ENCODE data around the gene SEMA6D.
A peak's percentile ranks its signal among the peaks of the same experiment; 100 is the strongest.

SEMA6D gene

GRCh38 chr15:47787875-47788274 lies 70.6 kb downstream of the SEMA6D start:
- DNase-seq (ENCODE audit: low read depth): no peak

- no peak for DNase-seq (ENCODE audit: low read depth)
Measured at GRCh38 chr15:47788685-47789084, 71.4 kb downstream of the SEMA6D start.

GRCh38 chr15:47791161-47791560 lies 73.9 kb downstream of the SEMA6D start:
- DNase-seq (ENCODE audit: low read depth): no peak

GRCh38 chr15:47792231-47792630 lies 74.9 kb downstream of the SEMA6D start:
- no peak for DNase-seq (ENCODE audit: low read depth)

DNA sequence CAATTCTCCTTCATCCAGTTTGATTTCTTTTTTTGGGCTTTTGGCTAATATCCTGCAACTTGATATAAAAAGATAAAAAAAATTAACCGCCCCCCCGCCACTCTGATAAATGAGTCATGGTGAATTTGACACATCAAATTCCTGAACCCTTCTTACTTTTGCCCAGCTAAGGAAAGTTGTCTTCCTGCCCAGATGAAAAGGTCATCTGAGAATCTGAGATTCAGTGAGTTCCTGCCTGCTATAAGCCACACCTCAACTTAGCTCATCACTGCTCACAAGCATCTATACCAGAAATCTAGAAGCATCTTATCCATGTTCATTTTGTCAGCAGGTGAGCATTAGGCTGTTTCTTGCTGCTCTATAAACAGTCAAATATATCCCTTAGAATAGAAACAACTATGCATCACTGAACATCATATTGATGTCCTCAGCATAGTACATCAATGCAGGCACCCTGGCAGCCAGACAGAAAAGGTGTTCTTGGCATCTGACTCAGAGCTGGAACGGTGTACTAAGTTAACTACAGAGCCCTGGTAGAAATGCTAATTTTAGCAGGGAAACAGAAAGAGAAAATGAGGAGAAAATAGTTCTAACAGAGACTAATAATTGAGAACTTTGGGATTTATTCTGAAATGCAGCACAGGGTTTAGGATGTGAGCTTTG lies 77.1 kb downstream of the SEMA6D start:
- no peak for DNase-seq (ENCODE audit: low read depth)

GRCh38 chr15:47795864-47796263 lies 78.6 kb downstream of the SEMA6D start:
- no peak for DNase-seq (ENCODE audit: low read depth)

DNA sequence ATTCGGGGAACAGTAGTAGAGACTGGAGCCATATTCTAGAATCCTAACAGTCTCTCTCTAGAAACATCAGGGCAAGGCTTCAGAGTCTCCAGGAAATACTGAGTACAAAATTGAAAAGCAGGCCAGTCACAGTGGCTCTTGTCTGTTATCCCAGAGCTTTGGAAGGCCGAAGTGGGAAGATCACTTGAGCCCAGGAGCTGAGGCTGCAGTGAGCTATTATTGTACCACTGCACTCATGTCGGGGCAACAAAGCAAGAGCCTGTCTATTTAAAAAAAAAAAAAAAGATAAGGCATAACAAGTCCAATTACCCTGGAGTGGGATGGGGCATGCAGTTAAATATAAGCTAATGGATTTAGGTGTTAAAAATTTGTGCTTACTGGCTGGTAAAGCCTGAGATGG lies 79.0 kb downstream of the SEMA6D start:
- DNase-seq (ENCODE audit: low read depth): no peak

- no peak for DNase-seq (ENCODE audit: low read depth)
Measured at GRCh38 chr15:47796830-47797229, 79.5 kb downstream of the SEMA6D start.

GRCh38 chr15:47801522-47801921 lies 84.2 kb downstream of the SEMA6D start:
- DNase-seq (ENCODE audit: low read depth): no peak

DNA sequence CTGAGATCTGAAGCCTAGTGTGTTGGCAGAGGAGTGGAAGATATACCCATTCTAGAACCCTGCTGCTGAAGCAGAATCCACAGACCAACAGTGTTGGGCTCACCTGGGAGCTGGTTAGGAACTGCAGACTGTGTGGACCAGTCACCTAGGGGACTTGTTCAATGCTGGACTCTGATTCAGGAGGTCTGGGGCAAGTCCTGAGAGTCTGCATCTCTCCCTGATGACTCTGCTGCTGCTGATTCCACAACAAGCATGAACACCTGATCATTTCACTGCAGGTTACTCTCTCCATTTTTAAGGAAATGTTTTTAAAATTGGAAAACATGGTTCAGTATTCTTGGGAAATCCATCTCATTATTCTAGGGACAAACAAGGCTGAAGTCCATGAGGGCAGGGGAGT lies 84.9 kb downstream of the SEMA6D start:
- DNase-seq (ENCODE audit: low read depth): no peak

DNA sequence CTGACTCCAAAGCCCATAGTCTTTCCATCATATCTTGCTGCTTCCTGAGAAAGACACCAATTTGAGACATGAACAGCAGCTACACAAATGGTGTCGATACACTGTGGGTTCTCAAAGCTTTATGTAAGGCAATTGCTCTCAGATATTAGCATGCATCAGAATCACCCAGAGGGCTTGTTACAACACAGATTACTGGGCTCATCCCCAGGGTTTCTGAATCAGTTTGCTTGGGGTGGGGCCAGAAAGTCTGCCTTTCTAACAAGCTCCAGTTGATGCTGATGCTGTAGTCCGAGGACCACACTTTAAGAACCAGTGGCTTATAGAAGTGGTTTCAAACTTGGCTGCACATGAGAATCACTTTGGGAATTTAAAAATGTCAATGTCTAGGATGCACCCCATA lies 86.5 kb downstream of the SEMA6D start:
- peak; percentile 2 for DNase-seq (ENCODE audit: low read depth)

GRCh38 chr15:47804733-47805132 lies 87.4 kb downstream of the SEMA6D start:
- no peak for DNase-seq (ENCODE audit: low read depth)

DNA sequence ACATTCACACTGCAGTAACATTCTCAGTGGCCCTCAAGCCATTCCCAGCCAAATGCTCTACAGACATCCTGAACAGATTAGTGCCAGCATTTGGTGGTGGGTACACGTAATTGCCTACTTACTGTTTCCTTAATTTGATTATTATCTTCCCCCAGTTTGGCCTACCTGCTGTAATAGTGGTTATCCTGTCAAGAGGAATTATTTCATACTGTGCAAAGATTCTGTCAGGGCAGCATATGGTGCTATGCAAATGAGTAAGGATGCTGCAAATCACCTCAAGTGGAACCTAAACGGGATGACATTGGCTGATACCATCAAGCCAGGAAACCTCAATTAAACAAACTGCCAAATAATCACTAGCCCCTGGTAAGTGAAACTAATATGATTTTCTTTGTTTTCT lies 88.7 kb downstream of the SEMA6D start:
- DNase-seq (ENCODE audit: low read depth): no peak

DNA sequence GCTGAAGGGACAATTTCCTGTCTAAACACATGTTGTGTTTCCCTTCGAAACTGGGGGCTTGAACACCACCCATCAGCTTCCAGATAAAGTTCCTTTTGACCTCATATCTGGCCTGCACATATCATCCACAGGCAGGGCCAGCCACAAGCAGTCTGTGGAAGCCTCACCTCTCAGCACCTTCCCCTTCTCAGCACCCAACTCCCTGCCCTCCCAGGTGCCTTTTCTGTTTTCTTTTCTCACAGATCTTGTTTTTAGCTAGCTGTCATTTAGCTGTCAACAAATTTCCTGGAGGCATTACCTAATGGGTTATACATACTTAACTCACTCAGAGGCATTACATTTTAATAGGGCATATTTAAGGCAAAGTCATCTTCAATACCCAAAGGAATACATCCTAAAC lies 93.9 kb downstream of the SEMA6D start:
- DNase-seq (ENCODE audit: low read depth): no peak

- peak; percentile 49 for DNase-seq (ENCODE audit: low read depth)
Measured at GRCh38 chr15:47812470-47812999, 95.2 kb downstream of the SEMA6D start.

DNA sequence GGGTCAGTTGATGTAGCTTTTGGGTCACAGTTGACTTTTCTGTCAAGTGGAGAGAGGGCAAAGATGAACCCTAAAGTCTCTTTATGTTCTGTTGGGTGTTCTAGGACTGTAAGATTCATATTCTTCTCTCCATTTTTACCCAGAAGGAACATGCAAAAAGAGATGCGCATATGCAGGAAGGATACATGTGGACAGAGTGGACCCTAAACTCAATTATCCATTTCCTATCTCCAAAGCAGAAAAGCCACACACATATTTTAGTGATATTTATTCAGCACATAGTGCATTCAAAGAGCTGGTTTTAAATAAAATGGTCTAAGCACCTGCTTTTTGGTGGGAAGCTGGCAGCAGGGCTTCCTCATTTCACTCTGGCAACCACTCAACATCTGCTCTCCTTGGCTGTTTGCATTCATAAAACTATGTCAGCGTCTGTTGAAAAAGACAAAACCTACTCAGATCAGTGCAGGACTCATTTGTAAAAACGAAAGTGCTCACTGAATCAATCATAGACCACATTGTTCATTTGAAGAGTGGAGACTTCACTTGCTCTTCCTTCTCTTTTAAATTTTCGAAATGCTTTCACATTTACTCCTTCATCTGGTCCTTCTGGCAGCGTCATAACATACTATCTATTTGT lies 96.6 kb downstream of the SEMA6D start:
- DNase-seq (ENCODE audit: low read depth): no peak

DNA sequence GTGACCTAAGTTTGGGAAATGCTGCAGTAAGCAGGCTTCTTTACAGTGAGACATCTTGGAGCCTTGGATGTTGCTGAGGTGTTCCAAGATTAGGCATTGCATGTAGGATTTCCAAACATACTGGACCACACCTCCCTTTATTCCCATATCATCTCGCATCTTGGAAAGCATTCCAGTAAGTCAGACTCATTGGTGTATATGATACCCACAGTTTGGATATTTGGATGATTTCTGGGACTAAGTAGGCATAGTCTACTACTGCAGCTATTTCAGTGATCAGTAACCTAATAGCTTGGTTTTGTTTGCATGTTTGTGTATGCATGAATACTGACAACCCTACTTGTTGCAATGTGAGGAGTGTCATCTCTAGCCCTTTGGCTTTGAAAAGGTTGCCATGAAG lies 97.3 kb downstream of the SEMA6D start:
- no peak for DNase-seq (ENCODE audit: low read depth)

- DNase-seq (ENCODE audit: low read depth): no peak
Measured at GRCh38 chr15:47817969-47818548, 100.8 kb downstream of the SEMA6D start.

DNA sequence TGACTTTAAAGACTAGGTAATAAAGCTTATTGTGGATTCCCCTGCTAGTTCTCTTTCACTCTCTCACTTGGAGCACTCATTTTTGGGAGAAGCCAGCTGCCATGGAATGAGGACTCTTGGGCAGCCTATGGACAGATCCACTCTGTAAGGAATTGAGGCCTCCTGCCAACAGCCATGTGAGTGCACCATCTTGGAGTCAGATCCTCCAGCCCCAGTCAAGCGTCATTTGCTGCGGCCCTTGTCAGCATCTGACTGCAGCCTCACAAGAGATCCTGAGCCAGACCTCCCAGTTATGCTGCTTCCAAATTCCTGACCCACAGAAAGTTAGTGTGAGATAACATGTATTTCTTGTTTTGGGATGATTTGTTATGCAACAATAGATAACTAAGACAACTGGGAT lies 101.9 kb downstream of the SEMA6D start:
- DNase-seq (ENCODE audit: low read depth): no peak

DNA sequence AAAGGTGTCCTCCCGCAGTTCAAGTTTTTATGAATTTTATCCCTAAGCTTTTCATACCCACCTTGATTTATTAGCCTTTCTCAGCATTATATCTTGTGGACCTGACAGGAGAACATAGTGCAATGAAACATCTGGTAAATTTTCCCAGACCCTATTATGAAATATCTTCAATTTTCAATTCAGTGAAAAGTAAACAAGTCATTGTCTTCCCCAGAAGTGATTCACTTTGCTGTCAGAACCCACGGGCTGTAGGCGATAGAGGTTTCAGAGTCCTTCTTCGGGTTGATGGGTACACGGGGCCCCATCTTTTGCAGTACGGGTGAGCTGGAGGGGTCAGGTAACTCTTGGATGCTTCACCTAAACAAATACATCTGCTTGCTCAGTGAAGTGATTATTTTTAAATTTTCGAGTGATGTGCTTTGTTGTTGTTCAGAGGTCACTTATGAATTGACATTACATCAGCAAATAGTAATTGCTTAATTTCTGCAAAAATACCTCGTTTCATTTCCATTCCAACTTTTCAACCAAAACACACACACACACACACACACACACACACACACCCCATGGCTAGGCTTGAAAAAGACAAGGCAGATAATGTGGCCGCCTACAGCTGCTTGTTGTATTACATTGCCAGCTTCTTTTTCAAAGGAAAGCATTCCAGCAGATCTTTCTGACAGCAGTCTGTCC lies 102.9 kb downstream of the SEMA6D start:
- no peak for DNase-seq (ENCODE audit: low read depth)

DNA sequence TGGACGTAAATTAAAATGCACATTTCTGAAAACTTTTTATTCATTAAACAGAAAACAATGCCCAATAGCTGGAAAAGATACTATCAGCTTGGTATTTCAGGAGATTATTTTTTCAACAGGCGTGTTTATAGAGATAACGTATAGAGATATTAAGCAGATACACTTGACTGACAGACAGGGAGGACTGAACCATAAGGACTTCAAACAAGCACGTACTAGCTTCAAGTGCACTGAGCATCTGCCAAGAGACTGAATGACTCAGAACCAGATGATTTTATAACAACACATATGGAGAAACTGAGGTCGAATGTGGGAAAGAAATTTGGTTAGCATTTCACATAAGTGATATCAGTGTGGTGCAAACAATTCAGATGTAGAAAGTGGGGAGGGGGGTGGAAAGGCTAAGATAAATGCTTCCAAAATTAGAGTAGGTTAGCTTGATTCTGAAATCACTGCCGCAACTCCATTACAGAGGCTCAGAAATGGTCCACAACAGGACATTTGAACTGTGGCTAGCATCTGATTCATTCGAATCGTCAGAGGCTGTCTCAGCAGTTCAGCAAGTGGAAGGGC lies 103.5 kb downstream of the SEMA6D start:
- peak; percentile 8 for DNase-seq (ENCODE audit: low read depth)

GRCh38 chr15:47822048-47822447 lies 104.7 kb downstream of the SEMA6D start:
- no peak for DNase-seq (ENCODE audit: low read depth)

Measured in EH (cell line).